Germinal center (tissue), 1 donor: Measurements from ENCODE around the gene NFATC1.

Source experiments
- DNase-seq: peaks from one replicate; pipeline ENCODE4 v3.0.0; 2012; ENCODE audit warnings: mixed read lengths, low spot score

Gene NFATC1

GRCh38 chr18:79405019-79405780 is 9.5 kb downstream of the NFATC1 start:
- no peak for DNase-seq

DNA sequence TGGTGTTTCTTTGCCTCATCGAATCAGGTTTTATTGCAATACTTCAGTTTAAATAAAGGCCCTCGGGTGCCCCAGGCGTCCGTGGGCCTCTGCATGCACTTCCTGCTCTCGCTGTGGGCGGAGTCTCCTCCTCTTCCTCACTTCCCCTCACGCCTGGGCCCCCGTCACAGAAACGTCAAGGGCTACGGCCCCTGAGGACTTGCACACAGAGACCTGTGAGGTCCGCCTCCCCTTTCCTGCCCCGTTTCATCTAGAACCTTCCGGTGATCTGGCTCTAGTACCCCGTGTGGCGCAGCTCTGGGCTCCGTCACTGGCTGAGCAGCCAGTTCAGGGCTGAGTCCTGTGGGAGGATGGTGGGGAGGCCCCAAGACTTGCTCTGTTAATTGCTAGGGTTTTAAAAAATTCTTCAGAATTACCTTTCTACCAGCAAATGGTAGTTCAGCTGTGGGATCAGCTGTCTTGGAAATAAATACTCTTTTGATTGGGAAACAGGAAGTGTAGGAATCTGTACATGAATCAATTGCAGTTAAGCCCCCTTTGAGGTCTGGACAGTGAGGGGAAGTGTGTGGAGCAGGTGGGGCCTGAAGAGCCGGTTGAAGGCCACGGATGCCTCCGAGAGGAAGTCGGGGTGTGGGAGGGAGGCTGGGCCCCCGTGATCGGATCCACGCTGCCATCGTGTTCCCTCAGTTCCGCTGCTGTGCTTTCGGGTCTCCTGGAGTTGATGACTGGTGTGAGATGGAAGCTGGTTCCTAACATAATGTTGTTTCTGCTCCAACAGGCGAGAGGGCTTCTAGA is 10.2 kb downstream of the NFATC1 start:
- peak; percentile 95 for DNase-seq

DNA sequence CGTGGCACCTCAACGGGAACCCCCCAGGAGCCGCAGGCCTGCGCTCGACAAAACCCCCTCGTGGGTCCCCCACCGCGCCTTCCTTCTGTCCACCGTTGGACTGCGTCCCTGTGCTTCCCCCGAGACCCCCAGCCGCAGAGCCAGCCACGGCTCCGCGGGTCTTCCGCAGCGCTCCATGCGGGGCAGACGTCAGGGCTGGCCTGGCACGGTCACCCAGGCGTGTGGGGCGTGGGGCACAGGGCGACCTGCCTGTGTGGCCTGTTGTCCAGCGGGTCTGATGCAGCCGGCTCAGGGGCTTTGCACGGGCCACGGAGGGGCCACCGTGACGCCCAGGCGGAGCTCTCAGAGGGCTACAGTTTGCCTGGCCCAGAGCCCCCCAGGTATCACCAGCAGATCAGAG is 11.0 kb downstream of the NFATC1 start:
- no peak for DNase-seq

DNA sequence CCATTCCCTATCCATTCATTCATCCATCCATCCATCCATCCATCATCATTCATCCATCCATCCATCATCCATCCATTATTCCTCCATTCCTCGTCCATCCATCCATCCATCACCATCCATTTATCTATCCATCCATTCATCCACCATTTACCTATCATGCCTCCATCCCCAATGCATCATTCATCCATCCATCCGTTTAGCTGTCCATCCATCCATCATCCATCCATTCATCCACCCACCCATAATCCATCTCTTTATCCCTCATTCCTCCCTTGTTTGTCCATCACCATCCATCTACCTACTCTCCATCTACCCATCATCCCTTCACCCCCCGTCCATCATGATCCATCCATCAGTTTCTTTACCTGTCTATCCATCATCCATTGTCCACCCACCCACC is 13.6 kb downstream of the NFATC1 start:
- no peak for DNase-seq

- DNase-seq, result no peak
These were observed 14.5 kb downstream of the NFATC1 start for GRCh38 chr18:79410171-79410641.

- no peak for DNase-seq
These were observed 15.2 kb downstream of the NFATC1 start for GRCh38 chr18:79410731-79411613.

- no peak for DNase-seq
These were observed 16.1 kb downstream of the NFATC1 start for GRCh38 chr18:79411614-79412526.

- no peak for DNase-seq
These were observed 17.3 kb downstream of the NFATC1 start for GRCh38 chr18:79413025-79413424.

- DNase-seq, result no peak
These were observed 17.7 kb downstream of the NFATC1 start for GRCh38 chr18:79413426-79413825.

DNA sequence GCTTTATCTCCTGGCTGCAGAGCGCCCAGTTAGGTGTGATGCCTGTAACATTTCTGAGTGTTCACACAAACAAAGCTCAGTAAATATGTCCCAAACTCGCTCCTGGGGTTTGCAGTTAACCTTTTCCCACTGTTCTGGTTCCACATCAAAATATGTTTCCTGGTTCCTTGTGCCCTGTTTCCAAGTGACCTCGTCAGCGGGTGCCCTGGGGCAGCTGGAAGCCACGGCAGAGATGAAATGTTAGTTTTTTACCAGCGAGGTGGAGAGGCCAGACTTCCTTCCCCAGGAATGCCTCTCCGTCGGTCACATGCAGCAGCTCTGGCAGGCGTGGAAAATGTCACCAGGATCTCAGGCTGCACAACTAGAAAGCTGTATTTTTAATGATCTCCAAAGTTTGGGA is 18.2 kb downstream of the NFATC1 start:
- no peak for DNase-seq

DNA sequence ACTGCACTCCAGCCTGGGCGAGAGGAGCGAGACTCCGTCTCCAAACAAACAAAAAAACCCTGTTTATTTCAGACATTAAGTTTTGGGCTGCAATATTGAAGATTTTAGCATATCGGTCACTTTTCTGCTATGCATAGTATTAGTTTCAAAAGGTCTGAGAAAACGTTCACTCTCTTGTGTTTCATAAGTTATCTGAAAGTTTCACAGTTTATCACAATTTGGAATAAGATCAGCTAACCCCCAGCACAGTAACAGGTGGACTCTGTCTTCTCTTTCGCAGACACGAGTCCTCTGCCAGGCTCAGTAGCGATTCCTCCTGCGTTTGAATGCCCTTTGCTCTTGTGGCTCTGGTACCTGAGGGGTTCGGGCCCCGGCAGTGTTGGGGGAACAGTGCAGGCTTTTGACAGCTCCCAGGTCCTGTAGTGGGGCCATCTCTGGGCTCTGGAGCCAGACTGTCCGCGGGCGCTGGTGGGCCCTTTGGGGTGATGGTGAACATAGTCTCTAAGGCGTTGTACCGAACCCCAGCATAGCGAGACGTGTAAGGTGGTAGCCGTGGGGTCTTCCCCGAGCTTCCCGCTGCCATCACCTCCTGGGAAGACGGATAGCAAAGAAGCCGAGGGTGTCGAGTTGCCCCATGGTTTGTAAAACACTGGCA is 20.4 kb downstream of the NFATC1 start:
- no peak for DNase-seq

- DNase-seq, result no peak
These were observed 20.9 kb downstream of the NFATC1 start for GRCh38 chr18:79416677-79417052.

DNA sequence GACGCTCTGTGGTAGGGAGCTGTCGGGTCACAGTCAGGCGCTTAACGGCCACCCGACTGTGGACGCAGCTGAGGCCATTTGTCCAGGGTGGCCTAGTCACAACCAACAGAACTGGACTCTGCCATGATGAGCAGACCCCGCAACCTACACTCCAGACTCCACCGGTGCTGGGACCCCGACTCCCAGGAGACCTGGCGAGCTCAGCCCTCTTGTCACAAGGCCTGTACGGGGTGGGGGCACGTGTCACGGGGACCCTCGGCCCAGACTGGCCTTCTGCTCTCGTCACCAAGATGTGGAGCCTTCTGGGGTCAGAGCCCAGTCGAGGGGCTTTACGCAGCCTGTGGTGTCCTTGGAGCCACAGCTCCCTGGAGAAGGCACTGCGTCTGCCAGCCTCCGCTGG is 22.5 kb downstream of the NFATC1 start:
- DNase-seq, result no peak

DNA sequence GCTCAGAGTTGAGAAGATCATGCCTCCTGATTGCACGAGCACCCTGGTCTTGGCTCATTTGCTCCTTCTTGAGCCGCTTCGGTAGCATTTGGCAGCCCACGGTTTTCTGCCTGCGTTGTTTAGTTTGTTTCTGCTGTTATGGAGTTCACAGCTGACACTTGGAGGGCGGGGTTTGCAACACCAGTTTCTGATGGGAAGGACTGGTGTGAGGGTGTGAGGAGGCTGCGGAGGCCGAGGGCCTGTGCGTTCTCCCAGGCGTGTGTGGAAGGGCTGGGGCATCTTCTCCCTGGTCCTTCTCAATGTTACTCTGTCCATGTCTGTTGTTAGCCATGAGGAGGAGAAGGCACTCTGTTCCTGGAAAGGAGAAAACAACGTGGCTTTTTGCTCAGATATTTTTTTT is 22.9 kb downstream of the NFATC1 start:
- no peak for DNase-seq

- DNase-seq, result no peak
These were observed 24.5 kb downstream of the NFATC1 start for GRCh38 chr18:79420033-79420745.

- DNase-seq, result no peak
These were observed 25.6 kb downstream of the NFATC1 start for GRCh38 chr18:79421275-79421857.

DNA sequence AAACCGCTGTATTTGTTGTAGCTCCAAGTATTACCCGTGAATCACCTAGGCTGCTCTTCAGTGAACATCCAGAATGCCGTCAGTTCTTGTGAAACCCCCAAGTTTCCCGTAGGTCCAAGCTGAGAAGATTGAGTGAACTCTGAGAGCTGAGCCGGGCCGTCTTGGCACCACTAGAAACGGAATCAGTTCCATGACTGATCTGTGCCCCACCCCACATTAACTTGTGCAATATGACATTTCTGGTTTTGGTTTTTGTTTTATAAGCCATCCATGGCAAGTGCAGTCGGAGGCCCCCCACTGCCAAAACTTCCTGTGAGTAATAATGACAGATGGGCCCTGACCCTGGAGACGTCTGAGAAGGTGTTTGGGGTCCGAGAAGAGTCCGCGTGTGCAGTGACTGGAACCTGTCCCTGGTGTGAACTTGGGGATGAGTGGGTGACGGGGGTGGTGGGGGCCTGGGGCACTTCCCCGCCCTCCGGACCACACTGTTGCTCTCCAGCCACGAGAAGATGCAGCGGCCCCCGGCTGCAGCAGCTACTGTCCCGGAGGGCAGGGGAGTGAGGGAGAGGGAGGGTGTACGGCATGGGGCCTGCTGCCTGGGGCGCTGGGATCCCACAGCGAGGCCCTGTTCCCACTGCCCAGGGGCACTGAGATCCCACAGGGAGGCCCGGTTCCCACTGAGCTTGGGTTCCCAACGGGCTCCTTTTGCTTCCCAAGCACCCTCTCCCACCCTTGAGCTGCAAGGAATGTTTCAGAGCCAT is 26.5 kb downstream of the NFATC1 start:
- no peak for DNase-seq

GRCh38 chr18:79422783-79423165 is 27.0 kb downstream of the NFATC1 start:
- no peak for DNase-seq
